Caki2 (cell line): ENCODE results near the gene LRRN4CL. TPM values are rescaled to one million over a fixed set of nuclear protein-coding genes. Genes with fewer than 3 reads are reported as not detected.
"Not testable (repeated sequence)": the region's sequence is repeated elsewhere in the genome, so short reads cannot be mapped to it uniquely, and the experiment has no call there.

Experiments used
- DNase-seq: peaks from one replicate; pipeline ENCODE4 v3.0.0-alpha.2; 2015; ENCODE audit warnings: low read depth
- in situ Hi-C: cut with HindIII; loops from 2 replicates; pipeline ENCODE4 v1.10.0; 2016; ENCODE audit warnings: low sequenced_read_pairs, low pct_unique_long_range_greater_than_20kb, mixed read lengths
- total RNA-seq: library from RNA; depleted of rRNA; stranded (reverse); fragments of >200 nt; shearing (Covaris generic); gene quantifications from 2 replicates; pipeline ENCODE4 v1.2.3, GENCODE V29; 2014; ENCODE audit warnings: low replicate concordance; rRNA removed

Gene LRRN4CL
- total RNA-seq = not detected in 2 replicates

GRCh38 chr11:62689421-62690183 lies at the start of gene LRRN4CL:
Gene LRRN4CL (minus strand): TSS chr11:62689530. CDS start chr11:62688508, 1,022 bp downstream.
- DNase-seq = no peak
- in situ Hi-C loops = no loop called here

DNA sequence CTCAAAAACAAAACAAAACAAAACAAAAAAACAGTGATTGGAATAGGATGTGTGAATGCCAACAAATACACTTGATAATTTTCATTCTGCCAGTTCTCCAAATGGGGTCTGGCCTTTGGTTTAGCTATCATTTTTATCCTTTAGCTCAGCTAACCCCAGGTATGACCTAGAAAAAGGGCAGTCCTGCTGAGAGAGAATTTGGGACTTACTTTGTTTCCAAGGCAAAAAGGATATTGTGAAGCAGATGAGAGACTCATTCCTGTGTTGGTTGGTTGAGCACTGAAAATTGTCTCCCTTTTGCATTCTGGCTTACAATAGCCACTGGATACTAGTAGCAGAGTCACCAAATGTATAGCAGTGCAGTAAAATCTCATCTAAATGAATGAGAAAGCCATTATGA lies 47.9 kb upstream of the LRRN4CL start:
- in situ Hi-C loops = no loop called here
- no peak for DNase-seq

- DNase-seq = peak; percentile 43
- in situ Hi-C loops = no loop called here
Measured at GRCh38 chr11:62732830-62733229, 43.5 kb upstream of the LRRN4CL start.

- in situ Hi-C loops, DNase-seq: not testable (repeated sequence)
Measured at GRCh38 chr11:62730076-62730475, 40.7 kb upstream of the LRRN4CL start.

DNA sequence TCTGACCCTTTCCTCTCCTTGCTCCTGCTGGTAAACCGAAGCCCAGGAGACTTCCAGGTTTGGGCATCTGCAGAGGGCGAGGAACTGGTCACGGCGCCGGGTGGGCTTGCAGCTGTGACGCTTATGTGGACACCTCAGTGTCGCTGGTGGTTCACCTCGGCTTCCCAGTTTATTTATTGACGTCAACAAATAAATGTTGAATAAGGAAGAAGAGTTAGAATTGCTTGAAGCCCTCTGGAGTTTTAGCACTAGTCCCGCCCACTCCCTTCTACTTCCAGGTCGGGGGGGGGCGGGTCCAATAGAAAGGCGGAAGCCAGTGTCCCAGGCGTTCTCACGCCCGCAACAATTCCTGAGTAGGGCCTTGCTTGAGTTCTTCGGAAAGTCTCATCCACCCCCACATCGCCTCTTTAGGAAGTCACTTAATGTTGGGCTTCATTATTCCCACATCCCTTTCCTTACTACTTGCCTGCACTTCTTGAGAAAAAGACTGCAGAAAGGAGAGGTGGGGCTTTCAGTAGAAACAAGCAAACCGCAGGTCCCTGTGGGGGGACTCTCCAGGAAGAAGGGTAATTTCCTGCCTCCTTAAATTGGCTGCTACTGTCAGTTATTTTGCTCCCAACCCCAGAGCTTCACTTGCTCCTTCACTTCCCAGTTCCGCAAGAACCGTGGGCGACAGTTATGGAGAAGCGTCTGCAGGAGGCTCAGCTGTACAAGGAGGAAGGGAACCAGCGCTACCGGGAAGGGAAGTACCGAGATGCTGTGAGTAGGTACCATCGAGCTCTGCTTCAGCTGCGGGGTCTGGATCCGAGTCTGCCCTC lies 39.0 kb upstream of the LRRN4CL start, which contains the start of gene TTC9C:
Gene TTC9C, plus strand, starts transcription at position 316 of the 818 bp plus-strand sequence. Its CDS starts 363 bp downstream, at position 679.
- in situ Hi-C loops = no loop called here
- peak; percentile 84 for DNase-seq

- DNase-seq = peak; percentile 98
- in situ Hi-C loops = no loop called here
Measured at GRCh38 chr11:62727872-62728170, 38.5 kb upstream of the LRRN4CL start.

GRCh38 chr11:62727165-62727871 lies 38.0 kb upstream of the LRRN4CL start, which contains the start of gene HNRNPUL2:
Gene HNRNPUL2 (minus strand): TSS chr11:62727457. CDS start chr11:62727156, 301 bp downstream.
- in situ Hi-C loops = no loop called here
- DNase-seq = peak; percentile 97

GRCh38 chr11:62726915-62727164 lies 37.5 kb upstream of the LRRN4CL start:
- in situ Hi-C loops = no loop called here
- no peak for DNase-seq

DNA sequence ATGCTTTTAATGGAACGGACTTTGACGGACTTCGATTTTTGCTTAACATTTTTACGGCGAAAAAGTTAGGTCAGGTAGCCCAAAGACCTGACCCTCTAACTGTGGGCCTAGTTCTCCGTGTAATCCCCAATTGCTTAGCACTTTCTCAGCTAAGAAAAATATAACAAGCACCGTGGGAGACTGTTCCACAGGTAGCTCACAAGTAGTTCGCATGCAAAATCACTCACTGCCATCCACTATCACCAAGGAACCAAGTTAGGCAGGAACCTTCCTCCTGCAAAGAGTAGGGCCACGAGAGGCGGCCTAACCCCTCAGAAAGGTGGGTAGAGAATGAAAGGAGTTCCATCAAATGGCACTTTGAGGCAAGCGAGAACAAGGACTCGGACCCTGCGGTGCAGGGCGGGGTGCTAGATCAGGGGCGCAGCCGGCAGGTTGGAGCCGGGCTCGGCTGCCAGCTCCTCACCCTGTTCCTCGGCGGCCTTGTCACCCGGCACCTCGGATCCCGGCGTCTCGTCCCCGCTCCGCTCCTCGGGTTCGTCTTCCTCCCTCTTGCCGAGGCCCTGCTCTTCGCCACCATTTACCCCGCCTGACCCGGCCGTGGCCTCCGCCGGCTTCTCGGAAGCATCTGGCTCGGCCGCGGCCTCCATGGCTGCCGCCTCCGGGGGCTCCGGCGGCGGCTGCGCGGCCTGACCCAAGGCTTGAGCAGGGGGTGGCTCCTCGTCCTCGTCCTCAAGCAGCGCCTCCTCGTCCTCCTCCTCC lies 37.0 kb upstream of the LRRN4CL start:
- in situ Hi-C loops = no loop called here
- no peak for DNase-seq

DNA sequence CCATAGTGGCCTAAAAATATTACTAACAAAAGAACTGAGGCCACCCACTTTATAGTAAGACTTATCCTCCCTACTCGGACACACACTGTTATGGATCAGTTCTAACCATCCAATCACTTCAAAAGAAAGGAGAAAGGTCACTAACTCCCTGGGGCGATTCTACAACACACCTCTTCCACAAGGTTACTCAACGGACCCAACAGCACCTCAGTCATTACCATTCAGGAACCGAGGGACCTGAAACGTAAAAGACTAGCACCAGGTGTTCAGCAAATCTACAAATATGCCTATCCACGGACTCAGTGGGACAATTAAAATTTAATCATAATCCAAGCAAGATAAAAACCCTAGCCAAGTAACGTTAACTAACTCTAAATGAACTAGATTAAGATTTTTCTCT lies 36.3 kb upstream of the LRRN4CL start:
- in situ Hi-C loops = no loop called here
- DNase-seq = no peak

DNA sequence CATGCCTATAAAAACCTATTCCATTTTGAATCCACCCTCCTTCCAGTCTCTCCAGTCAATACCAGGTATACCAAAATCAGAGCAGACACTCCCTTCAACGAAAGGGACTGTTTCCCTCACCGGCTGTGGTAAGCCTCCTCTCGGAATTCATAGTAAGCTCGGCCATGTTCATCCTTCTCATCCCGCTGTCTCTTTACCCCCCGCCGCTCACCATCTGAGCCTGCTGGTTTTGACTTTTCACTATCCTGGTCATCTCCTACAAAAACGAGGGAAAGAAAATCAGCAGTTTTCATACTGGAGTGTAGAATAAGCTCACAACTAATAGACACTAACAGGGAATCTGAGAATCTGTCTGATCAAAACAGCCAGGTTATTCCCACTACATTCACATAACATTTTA lies 34.8 kb upstream of the LRRN4CL start:
- in situ Hi-C loops = no loop called here
- no peak for DNase-seq

DNA sequence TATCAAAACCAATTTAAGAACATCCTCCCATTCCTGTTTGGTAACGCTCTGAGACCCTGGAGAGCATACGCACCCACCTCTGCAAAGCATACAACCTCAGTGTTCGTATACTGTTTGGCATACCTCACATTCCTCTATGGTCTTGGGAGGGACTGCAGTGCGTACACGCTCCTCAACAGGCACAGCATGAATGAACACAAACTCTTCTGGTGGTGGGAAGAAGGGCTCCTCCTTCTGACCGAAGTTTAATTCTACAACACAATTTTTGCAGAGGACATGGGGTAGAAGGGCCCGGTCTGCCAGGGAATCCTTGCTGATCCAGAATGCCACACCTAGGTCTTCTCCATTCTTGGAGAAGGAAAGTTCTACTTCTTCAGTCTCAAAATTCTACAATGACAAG lies 32.7 kb upstream of the LRRN4CL start:
- peak; percentile 39 for DNase-seq
- in situ Hi-C loops = no loop called here

- peak; percentile 43 for DNase-seq
- in situ Hi-C loops = no loop called here
Measured at GRCh38 chr11:62719302-62719978, 30.1 kb upstream of the LRRN4CL start.

DNA sequence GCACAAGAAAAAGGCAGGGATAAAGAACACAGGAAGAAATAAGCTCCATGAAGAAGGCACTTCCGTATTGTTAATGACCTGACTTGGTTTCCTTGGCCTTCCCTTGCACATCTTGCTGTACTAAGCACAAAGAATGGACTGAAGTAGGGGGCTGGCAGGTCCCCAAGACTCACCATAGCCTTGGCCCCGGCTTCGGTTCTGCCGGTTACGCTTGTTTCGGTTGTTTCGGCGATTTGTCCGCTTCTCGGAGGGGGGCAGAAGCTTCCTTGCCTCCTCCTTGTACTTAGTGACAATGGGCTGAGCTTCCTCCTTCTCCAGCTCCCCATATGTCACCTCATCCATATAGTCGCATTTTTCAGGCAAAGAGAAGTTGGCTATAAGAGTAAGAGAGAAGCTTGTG lies 27.5 kb upstream of the LRRN4CL start:
- in situ Hi-C loops = no loop called here
- DNase-seq = no peak

GRCh38 chr11:62716206-62716605 lies 26.9 kb upstream of the LRRN4CL start:
- in situ Hi-C loops = no loop called here
- no peak for DNase-seq

GRCh38 chr11:62715150-62716130 lies 26.1 kb upstream of the LRRN4CL start:
- in situ Hi-C loops = no loop called here
- no peak for DNase-seq

GRCh38 chr11:62713343-62713742 lies 24.0 kb upstream of the LRRN4CL start:
- DNase-seq = peak; percentile 83
- in situ Hi-C loops = no loop called here
